A549 (cell line): ENCODE data around the gene EXOSC1. TPM values are rescaled to one million over a fixed set of nuclear protein-coding genes. Genes with fewer than 3 reads are reported as not detected.

Experiments
- ATAC-seq, 2 experiments: fragments of 200-7000 bp in 1 of 2; fragments of >200 bp in 1 of 2; cut with Nextera tagmentation in 1 of 2; cut with Tn5 transposase in 1 of 2; 3 replicates each; pipeline versions ENCODE4 v1.8.0 to v1.9.1; 2018 to 2020; ENCODE audit warnings: mild to moderate bottlenecking in 1 of 2, moderate library complexity in 1 of 2
- CTCF ChIA-PET: fragments of 300-600 bp; sonication (Branson Sonifier 250); formaldehyde crosslinking; extraction: SDS; loops from one replicate; lab custom pipeline; 2021; ENCODE audit warnings: antibody characterized with exemption, inconsistent platforms; lab: Yijun Ruan, JAX
- POLR2A ChIA-PET: fragments of 350-600 bp; formaldehyde crosslinking; extraction: SDS; loops from one replicate; lab custom pipeline; 2021; ENCODE audit warnings: antibody characterized with exemption, inconsistent platforms; lab: Yijun Ruan, JAX
- DNase-seq, 2 experiments: peaks; one replicate each; pipeline versions ENCODE4 v3.0.0 to v3.0.0-alpha.2; 2011 to 2016; ENCODE audit warnings: low read depth in 1 of 2, low spot score in 1 of 2
- FAIRE-seq: peaks from 2 replicates; lab custom pipeline; 2011; peaks lifted over from hg19 to GRCh38; lab: Jason Lieb, UNC
- H3K27ac ChIP-seq, 2 experiments: fragments of >200 bp; sonication (Bioruptor Twin); formaldehyde crosslinking; 3 replicates each; pipeline ENCODE4 v1.5.1; 2016 to 2017
- H3K4me1 ChIP-seq: fragments of >200 bp; sonication (Bioruptor Twin); formaldehyde crosslinking; 3 replicates; pipeline ENCODE4 v1.6.1; 2016
- H3K4me2 ChIP-seq: fragments of >200 bp; sonication (Bioruptor Twin); formaldehyde crosslinking; 3 replicates; pipeline ENCODE4 v1.6.1; 2016
- H3K4me3 ChIP-seq: fragments of >200 bp; sonication (Bioruptor Twin); formaldehyde crosslinking; 3 replicates; pipeline ENCODE4 v1.5.1; 2016
- H3K9me3 ChIP-seq: fragments of >200 bp; sonication (Bioruptor Twin); formaldehyde crosslinking; 3 replicates; pipeline ENCODE4 v1.6.1; 2016
- BHLHE40 ChIP-seq: IDR thresholded peaks from 2 replicates; pipeline ENCODE4 v1.6.1; 2012; ENCODE audit warnings: low read depth, low read length, inconsistent platforms
- CBX8 ChIP-seq: fragments of 200-600 bp; sonication (generic); IDR thresholded peaks from 2 replicates; pipeline ENCODE4 v1.6.1; 2016
- CEBPB ChIP-seq, 2 experiments: fragments of >200 bp in 1 of 2; sonication (Bioruptor Twin) in 1 of 2; formaldehyde crosslinking in 1 of 2; IDR thresholded peaks; 2 replicates each; pipeline ENCODE4 v1.6.1; 2012 to 2016
- CHD2 ChIP-seq: fragments of 150-350 bp; IDR thresholded peaks from 2 replicates; pipeline ENCODE4 v1.6.1; 2014; ENCODE audit warnings: low read length; ENCODE audit not compliant: partially characterized antibody
- CHD4 ChIP-seq: fragments of 200-600 bp; sonication (generic); IDR thresholded peaks from 2 replicates; pipeline ENCODE4 v1.6.1; 2016; ENCODE audit warnings: antibody characterized with exemption, mild to moderate bottlenecking, borderline replicate concordance
- EHMT2 ChIP-seq: fragments of 200-600 bp; sonication (generic); IDR thresholded peaks from 2 replicates; pipeline ENCODE4 v1.6.1; 2016; ENCODE audit warnings: antibody characterized with exemption, low read depth, mild to moderate bottlenecking, moderate library complexity
- ESRRA ChIP-seq: fragments of 150-350 bp; IDR thresholded peaks from 2 replicates; pipeline ENCODE4 v1.6.1; 2014; ENCODE audit warnings: mild to moderate bottlenecking, low read length, borderline replicate concordance
- FOSB ChIP-seq: fragments of 250-450 bp; sonication (Bioruptor Pico); IDR thresholded peaks from 2 replicates; pipeline ENCODE4 v1.5.0; 2020; ENCODE audit warnings: mild to moderate bottlenecking, moderate library complexity
- FOXS1 ChIP-seq: fragments of 250-450 bp; sonication (Bioruptor Pico); IDR thresholded peaks from 2 replicates; pipeline ENCODE4 v1.5.0; 2020; ENCODE audit warnings: mild to moderate bottlenecking, moderate library complexity
- HOXB13 ChIP-seq: fragments of 250-450 bp; sonication (Bioruptor Pico); IDR thresholded peaks from 2 replicates; pipeline ENCODE4 v1.5.0; 2020; ENCODE audit warnings: low read depth, mild to moderate bottlenecking, moderate library complexity
- JUNB ChIP-seq: fragments of >200 bp; sonication (Bioruptor Twin); formaldehyde crosslinking; IDR thresholded peaks from 2 replicates; pipeline ENCODE4 v1.6.1; 2016
- KDM1A ChIP-seq: fragments of 200-600 bp; sonication (generic); IDR thresholded peaks from 2 replicates; pipeline ENCODE4 v1.6.1; 2016; ENCODE audit warnings: low read depth, mild to moderate bottlenecking
- MAFK ChIP-seq: fragments of 450-650 bp; IDR thresholded peaks from 2 replicates; pipeline ENCODE4 v1.6.1; 2014; ENCODE audit not compliant: partially characterized antibody
- MAZ ChIP-seq: fragments of 150-350 bp; IDR thresholded peaks from 2 replicates; pipeline ENCODE4 v1.6.1; 2014; ENCODE audit warnings: antibody characterized with exemption, low read depth, low read length, borderline replicate concordance
- PHF8 ChIP-seq: fragments of 200-600 bp; sonication (generic); IDR thresholded peaks from 2 replicates; pipeline ENCODE4 v1.6.1; 2016; ENCODE audit warnings: low read depth, mild to moderate bottlenecking, antibody characterized with exemption, moderate library complexity, borderline replicate concordance
- POLR2A ChIP-seq: IDR thresholded peaks from 2 replicates; pipeline ENCODE4 v1.6.1; 2012; ENCODE audit warnings: mild to moderate bottlenecking, low read length
- POLR2AphosphoS2 ChIP-seq: conservative IDR thresholded peaks from 2 replicates; pipeline ENCODE4 v1.6.1; 2012; ENCODE audit warnings: low read length, improper control_type of control experiment, inconsistent platforms
- RAD21 ChIP-seq, 2 experiments: fragments of >200 bp in 1 of 2; sonication (Bioruptor Twin) in 1 of 2; formaldehyde crosslinking in 1 of 2; IDR thresholded peaks in 1 of 2; conservative IDR thresholded peaks in 1 of 2; 2 replicates in 1 of 2; 3 replicates in 1 of 2; pipeline ENCODE4 v1.6.1; 2012 to 2018; ENCODE audit warnings: inconsistent platforms in 1 of 2
- RARB ChIP-seq: fragments of 250-450 bp; sonication (Bioruptor Pico); IDR thresholded peaks from 2 replicates; pipeline ENCODE4 v1.8.0; 2021; ENCODE audit warnings: mild to moderate bottlenecking, moderate library complexity
- RCOR1 ChIP-seq: fragments of 150-350 bp; IDR thresholded peaks from 2 replicates; pipeline ENCODE4 v1.6.1; 2014; ENCODE audit warnings: antibody characterized with exemption, low read length, low read depth
- RFX5 ChIP-seq: fragments of 450-650 bp; IDR thresholded peaks from 2 replicates; pipeline ENCODE4 v1.7.1; 2014; ENCODE audit warnings: antibody characterized with exemption, mild to moderate bottlenecking, moderate library complexity
- RNF2 ChIP-seq: fragments of 200-600 bp; sonication (generic); IDR thresholded peaks from 2 replicates; pipeline ENCODE4 v1.6.1; 2016; ENCODE audit warnings: low read depth, mild to moderate bottlenecking, antibody characterized with exemption, moderate library complexity, borderline replicate concordance
- ZC3H11A ChIP-seq: fragments of 450-650 bp; IDR thresholded peaks from 2 replicates; pipeline ENCODE4 v1.6.1; 2014; ENCODE audit warnings: antibody characterized with exemption, mild to moderate bottlenecking
- ZFP36 ChIP-seq: fragments of 450-650 bp; IDR thresholded peaks from 2 replicates; pipeline ENCODE4 v1.6.1; 2014; ENCODE audit warnings: borderline replicate concordance; ENCODE audit not compliant: partially characterized antibody
- ZNF302 ChIP-seq: fragments of 250-450 bp; sonication (Bioruptor Pico); IDR thresholded peaks from 2 replicates; pipeline ENCODE4 v1.9.0; 2021; ENCODE audit warnings: inconsistent platforms, mild to moderate bottlenecking, moderate library complexity
- WGBS: methylation state at CpG from one replicate; pipeline ENCODE4 v1.1.6; 2017; ENCODE audit errors: missing lambda C conversion rate; 5-methylcytosine and 5-hydroxymethylcytosine counted together
- polyA plus RNA-seq, 4 experiments: library from polyadenylated mRNA; depleted of rRNA in 3 of 4; stranded (reverse); fragments of >200 nt; fragmentation: RNase III in 1 of 4; extraction: RNeasy Plus Mini Kit Qiagen cat#74134 plus additional on column Dnase treatment in 1 of 4; gene quantifications; 2 replicates in 3 of 4; 3 replicates in 1 of 4; pipeline ENCODE4 v1.2.3, GENCODE V29; 2011 to 2017
- TF ChIP-seq, protein P1 (sequence below): fragments of 250-450 bp; sonication (Bioruptor Pico); IDR thresholded peaks from 2 replicates; pipeline ENCODE4 v1.5.0; 2021; ENCODE audit warnings: mild to moderate bottlenecking, moderate library complexity, borderline replicate concordance
- TF ChIP-seq, protein P2 (sequence below): fragments of 150-350 bp; IDR thresholded peaks from 2 replicates; pipeline ENCODE4 v1.6.1; 2014; ENCODE audit warnings: low read depth, mild to moderate bottlenecking, low read length
- TF ChIP-seq, protein P3 (sequence below): fragments of 250-450 bp; sonication (Bioruptor Pico); IDR thresholded peaks from 2 replicates; pipeline ENCODE4 v1.5.0; 2020; ENCODE audit warnings: low read depth, mild to moderate bottlenecking, moderate library complexity
- TF ChIP-seq, protein P4 (sequence below): IDR thresholded peaks from 2 replicates; pipeline ENCODE4 v1.6.1; 2012
- TF ChIP-seq, protein P5 (sequence below): IDR thresholded peaks from 2 replicates; pipeline ENCODE4 v1.6.1; 2012; ENCODE audit warnings: low read depth, borderline replicate concordance

Gene EXOSC1
- polyA plus RNA-seq, 2 of the 4 experiments (the other 2 are of a cell fraction) = 54.8 to 64.0 TPM

DNA sequence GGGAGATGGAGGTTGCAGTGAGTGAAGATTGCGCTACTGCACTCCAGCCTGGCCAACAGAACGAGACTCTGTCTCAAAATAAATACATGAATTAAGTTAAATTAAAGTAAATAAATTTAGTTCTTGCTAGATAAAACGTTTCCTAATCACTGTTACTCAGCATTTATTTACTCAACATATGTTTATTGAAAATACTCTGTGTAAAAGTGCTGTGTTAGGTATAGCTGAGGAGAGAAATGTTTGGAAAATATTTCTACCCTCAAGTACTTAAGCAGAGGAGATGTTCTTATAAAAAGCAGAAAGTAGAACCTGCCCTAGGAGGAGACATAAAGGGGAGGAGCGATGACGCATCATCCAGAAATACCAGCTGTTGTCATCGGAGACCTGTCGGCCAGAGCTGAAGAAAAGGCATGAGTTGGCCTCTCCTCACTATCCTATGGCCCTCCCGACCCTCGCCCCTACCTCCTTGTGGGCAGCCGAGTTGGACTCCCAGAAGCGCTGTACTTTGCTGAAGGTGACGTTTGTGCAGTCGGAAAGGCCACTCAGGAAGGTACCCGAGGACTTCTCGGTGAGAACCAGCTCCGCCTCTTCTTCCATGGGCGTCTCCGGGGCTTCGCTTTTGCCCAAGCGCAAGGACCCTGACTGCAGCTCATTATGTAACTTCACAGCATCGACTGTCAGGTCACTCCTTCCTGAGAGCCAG is 45.8 kb downstream of the EXOSC1 start (continued):
- TF ChIP-seq RARB (CRISPR knock-in tag) = no peak
- TF ChIP-seq CHD2 = no peak
- TF ChIP-seq, protein P1, sequence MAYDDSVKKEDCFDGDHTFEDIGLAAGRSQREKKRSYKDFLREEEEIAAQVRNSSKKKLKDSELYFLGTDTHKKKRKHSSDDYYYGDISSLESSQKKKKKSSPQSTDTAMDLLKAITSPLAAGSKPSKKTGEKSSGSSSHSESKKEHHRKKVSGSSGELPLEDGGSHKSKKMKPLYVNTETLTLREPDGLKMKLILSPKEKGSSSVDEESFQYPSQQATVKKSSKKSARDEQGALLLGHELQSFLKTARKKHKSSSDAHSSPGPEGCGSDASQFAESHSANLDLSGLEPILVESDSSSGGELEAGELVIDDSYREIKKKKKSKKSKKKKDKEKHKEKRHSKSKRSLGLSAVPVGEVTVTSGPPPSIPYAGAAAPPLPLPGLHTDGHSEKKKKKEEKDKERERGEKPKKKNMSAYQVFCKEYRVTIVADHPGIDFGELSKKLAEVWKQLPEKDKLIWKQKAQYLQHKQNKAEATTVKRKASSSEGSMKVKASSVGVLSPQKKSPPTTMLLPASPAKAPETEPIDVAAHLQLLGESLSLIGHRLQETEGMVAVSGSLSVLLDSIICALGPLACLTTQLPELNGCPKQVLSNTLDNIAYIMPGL = no peak
- TF ChIP-seq PHF8 = no peak
- TF ChIP-seq, all 56 proteins: peak for 3

DNA sequence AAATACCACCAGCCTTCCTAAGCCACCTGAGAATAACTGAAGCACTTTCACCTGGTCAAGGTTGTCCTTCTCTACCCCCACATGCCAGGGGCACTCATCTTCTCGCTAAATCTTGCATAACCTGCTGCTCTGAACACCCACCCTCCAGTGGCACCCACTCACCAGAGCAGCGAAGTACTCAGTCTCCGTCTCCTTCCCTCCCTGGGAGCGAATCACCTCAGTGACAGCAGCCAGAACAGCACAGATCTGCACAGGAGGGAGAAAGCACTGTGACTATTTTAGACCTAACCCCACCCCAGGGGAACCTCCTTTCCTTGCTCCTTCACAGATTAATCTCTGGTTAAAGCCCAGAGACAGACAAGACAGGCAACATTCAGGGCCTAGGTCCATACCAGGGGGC is 49.8 kb downstream of the EXOSC1 start:
- CTCF ChIA-PET = no interaction called here
- POLR2A ChIA-PET = no interaction called here
- Histone ChIP-seq H3K9me3 (no peaks in the 10 kb centered on the region), H3K4me3 (no peak overlapping the region), H3K4me1 (peaks cover 5% of the 10 kb centered on the region; the same call in 1 of the 3 replicates), H3K27ac (no peak overlapping the region), H3K4me2 (no peak overlapping the region)
- no peak for FAIRE-seq
- no peak for DNase-seq
- WGBS = 92% methylated on average over 4 of the region's 4 CpGs
- no peak for ATAC-seq
- TF ChIP-seq, protein P2, sequence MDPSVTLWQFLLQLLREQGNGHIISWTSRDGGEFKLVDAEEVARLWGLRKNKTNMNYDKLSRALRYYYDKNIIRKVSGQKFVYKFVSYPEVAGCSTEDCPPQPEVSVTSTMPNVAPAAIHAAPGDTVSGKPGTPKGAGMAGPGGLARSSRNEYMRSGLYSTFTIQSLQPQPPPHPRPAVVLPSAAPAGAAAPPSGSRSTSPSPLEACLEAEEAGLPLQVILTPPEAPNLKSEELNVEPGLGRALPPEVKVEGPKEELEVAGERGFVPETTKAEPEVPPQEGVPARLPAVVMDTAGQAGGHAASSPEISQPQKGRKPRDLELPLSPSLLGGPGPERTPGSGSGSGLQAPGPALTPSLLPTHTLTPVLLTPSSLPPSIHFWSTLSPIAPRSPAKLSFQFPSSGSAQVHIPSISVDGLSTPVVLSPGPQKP = no peak
- TF ChIP-seq ZNF302 (CRISPR knock-in tag) = no peak
- no peak for TF ChIP-seq POLR2A
- TF ChIP-seq ESRRA = no peak
- TF ChIP-seq, protein P3, sequence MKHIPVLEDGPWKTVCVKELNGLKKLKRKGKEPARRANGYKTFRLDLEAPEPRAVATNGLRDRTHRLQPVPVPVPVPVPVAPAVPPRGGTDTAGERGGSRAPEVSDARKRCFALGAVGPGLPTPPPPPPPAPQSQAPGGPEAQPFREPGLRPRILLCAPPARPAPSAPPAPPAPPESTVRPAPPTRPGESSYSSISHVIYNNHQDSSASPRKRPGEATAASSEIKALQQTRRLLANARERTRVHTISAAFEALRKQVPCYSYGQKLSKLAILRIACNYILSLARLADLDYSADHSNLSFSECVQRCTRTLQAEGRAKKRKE (CRISPR knock-in tag) = no peak
- TF ChIP-seq, protein P4, sequence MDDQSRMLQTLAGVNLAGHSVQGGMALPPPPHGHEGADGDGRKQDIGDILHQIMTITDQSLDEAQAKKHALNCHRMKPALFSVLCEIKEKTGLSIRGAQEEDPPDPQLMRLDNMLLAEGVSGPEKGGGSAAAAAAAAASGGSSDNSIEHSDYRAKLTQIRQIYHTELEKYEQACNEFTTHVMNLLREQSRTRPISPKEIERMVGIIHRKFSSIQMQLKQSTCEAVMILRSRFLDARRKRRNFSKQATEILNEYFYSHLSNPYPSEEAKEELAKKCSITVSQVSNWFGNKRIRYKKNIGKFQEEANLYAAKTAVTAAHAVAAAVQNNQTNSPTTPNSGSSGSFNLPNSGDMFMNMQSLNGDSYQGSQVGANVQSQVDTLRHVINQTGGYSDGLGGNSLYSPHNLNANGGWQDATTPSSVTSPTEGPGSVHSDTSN = no peak
- no peak for TF ChIP-seq HOXB13 (CRISPR knock-in tag)
- no peak for TF ChIP-seq JUNB

DNA sequence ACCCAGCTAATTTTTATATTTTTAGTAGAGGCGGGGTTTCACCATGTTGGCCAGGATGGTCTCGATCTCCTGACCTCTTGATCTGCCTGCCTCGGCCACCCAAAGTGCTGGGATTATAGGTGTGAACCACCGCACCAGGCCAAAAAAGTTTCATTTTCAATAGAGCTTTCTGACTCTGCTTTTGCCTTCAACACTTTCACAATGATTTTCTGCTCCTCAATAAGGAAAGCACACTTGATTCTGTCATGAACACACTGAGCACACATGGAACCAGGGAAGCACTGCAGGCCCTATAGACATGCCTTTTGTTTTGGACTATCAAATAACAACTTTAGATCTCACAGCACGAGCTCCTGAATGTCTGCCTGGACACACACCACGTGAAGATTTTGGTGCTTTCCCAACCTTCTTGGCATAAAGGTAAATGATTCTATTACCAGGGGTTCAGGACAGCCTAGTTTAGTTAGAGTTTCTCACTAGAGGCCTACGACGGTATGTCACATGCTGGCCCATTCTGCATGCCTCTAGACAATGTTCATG is 52.7 kb downstream of the EXOSC1 start:
- no peak overlapping the region for H3K4me2 ChIP-seq
- H3K27ac ChIP-seq = no peak overlapping the region
- no peak for TF ChIP-seq ZFP36
- TF ChIP-seq RAD21 (conservative IDR thresholded peaks at IDR 0.05 in 1 of 2, IDR thresholded peaks at IDR 0.05 in 1 of 2) = no peak
- no peak for TF ChIP-seq MAZ
- TF ChIP-seq MAFK = no peak
- TF ChIP-seq FOSB (CRISPR knock-in tag) = no peak
- no peak for TF ChIP-seq RCOR1
- no peak for TF ChIP-seq RNF2
- no peak for TF ChIP-seq ZC3H11A
- TF ChIP-seq, protein P5, sequence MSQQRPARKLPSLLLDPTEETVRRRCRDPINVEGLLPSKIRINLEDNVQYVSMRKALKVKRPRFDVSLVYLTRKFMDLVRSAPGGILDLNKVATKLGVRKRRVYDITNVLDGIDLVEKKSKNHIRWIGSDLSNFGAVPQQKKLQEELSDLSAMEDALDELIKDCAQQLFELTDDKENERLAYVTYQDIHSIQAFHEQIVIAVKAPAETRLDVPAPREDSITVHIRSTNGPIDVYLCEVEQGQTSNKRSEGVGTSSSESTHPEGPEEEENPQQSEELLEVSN = no peak
- TF ChIP-seq POLR2AphosphoS2 = no peak
- no peak for TF ChIP-seq BHLHE40
- no peak for TF ChIP-seq RFX5
- TF ChIP-seq FOXS1 (CRISPR knock-in tag) = no peak
- TF ChIP-seq EHMT2 = no peak
- no peak for TF ChIP-seq CHD4
- TF ChIP-seq CBX8 = no peak
- TF ChIP-seq CEBPB (IDR thresholded peaks at IDR 0.05) = no peak
- no peak for TF ChIP-seq KDM1A
- TF ChIP-seq, all 56 proteins: peak for 0
- 92% methylated on average over 8 of the region's 8 CpGs for WGBS
- DNase-seq (no peak), FAIRE-seq (no peak), ATAC-seq (no peak)
- Histone ChIP-seq H3K9me3 (no peaks in the 10 kb centered on the region), H3K4me3 (no peak overlapping the region), H3K4me1 (no peaks in the 10 kb centered on the region)
- ChIA-PET CTCF (interaction anchor here (1.5 kb wide), 1 partner anchor 220 kb away, joined by 3 read pairs; no protein-coding TSS in a partner anchor), POLR2A (no interaction called here)
